Upper lobe of left lung (tissue), 4 donors: Measurements from ENCODE around the gene SMIM31.

Source experiments
- EP300 ChIP-seq, 4 donors: sonication (generic); formaldehyde crosslinking; IDR thresholded peaks; one replicate each; pipeline ENCODE4 v1.5.1; 2017; ENCODE audit warnings: antibody characterized with exemption in 4 of 4, control low read depth in 2 of 4
- POLR2A ChIP-seq, 4 donors: fragments of 450-650 bp; IDR thresholded peaks; one replicate each; pipeline ENCODE4 v1.5.1; 2016 to 2017; ENCODE audit warnings: antibody characterized with exemption in 4 of 4, mild to moderate bottlenecking in 2 of 4

DNA sequence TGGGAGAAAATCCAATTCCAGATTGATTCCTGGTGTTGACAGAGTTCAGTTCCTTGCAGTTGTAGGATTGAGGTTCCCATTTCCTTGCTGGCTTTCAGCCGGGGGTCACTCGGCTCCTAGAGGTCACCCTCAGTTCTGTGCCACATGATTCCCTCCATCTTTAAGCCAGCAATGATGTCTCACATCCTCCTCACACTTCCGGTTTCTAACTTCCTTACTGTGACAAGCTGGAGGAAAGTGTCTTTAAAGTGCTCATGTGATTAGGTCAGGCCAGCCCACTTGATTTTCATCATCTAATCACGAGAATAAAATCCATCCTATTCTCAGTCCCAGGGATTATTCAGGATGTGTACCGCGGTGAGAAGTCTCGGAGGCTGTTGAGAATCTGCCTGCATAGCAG is 19.4 kb upstream of the SMIM31 start:
- no peak for TF ChIP-seq EP300 (IDR thresholded peaks at IDR 0.05)
- TF ChIP-seq POLR2A (IDR thresholded peaks at IDR 0.05), result no peak
